Activated CD4-positive, CD25-positive, alpha-beta regulatory T cell treated with anti-CD3 and anti-CD28 coated beads, Interleukin-2, amount 50 U/mL, for 16 hours (primary cell): Measurements from ENCODE around the gene CCL21.
"Not testable (repeated sequence)": the region's sequence is repeated elsewhere in the genome, so short reads cannot be mapped to it uniquely, and the experiment has no call there.

Experiments
- DNase-seq: peaks from one replicate; pipeline ENCODE4 v3.0.0-alpha.2; 2020; ENCODE audit warnings: low read depth, low spot score

The CCL21 gene

GRCh38 chr9:34710023-34710422 is at the start of gene CCL21:
TSS of gene CCL21 (minus strand) at chr9:34710136. CDS start at chr9:34710066, 70 bp downstream.
- no peak for DNase-seq

- DNase-seq = no peak
Measured at GRCh38 chr9:34759432-34760134, 49.6 kb upstream of the CCL21 start.

DNA sequence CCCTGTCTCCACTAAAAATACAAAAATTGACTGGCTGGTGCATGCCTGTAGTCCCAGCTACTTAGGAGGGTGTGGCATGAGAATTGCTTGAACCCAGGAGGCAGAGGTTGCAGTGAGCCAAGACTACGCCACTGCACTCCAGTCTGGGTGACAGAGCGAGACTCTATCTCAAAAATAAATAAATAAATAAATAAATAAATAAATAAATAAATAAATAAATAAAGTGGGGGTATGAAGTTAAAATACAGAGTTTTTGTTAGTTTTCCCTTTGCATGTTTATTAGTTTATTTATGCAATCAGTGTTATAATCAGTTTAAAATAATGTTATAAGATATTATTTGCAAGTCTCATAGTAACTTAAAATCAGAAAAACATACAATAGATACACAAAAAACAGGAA is 40.4 kb upstream of the CCL21 start:
- not testable (repeated sequence) for DNase-seq

DNA sequence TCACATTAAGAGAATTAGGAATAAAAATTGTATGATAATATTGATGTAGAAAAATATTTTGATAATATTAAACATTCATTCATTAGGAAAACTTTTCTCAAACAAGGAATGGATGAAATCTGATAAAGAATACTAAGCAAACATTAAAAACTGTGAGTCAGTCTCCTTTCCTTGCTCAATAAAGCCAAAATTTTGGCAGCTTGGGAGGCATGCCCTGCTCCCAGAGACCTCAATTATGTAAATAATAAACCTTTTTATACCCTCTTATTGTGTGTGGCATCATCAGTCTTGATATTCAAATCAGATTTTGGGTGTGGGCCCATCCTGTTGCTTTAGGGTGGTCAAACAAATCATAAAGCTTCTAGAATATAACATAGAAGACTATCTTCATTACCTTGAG is 36.6 kb upstream of the CCL21 start:
- DNase-seq = no peak

GRCh38 chr9:34744295-34745221 is 34.6 kb upstream of the CCL21 start:
- no peak for DNase-seq

- DNase-seq = no peak
Measured at GRCh38 chr9:34742710-34743109, 32.8 kb upstream of the CCL21 start.

DNA sequence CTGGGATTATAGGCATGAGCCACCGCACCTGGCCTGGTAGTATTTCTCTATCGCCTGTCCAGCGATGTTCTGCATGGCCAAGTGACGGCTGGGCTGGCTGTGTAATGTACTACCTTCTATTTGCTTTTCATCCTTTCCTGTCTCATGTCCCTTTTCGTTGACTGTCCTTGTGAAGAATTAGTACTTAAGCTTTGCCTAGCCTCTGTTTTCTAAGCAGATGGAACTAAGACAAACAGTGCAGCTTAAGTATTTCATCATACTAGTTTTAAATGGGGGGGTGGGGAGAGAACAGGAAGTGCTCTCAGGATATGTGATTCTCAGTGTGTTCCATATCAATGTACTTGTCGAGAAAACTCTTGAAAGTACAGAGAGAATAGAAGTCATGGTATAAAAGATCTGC is 31.7 kb upstream of the CCL21 start:
- DNase-seq = no peak

- not testable (repeated sequence) for DNase-seq
Measured at GRCh38 chr9:34740176-34740575, 30.2 kb upstream of the CCL21 start.

DNA sequence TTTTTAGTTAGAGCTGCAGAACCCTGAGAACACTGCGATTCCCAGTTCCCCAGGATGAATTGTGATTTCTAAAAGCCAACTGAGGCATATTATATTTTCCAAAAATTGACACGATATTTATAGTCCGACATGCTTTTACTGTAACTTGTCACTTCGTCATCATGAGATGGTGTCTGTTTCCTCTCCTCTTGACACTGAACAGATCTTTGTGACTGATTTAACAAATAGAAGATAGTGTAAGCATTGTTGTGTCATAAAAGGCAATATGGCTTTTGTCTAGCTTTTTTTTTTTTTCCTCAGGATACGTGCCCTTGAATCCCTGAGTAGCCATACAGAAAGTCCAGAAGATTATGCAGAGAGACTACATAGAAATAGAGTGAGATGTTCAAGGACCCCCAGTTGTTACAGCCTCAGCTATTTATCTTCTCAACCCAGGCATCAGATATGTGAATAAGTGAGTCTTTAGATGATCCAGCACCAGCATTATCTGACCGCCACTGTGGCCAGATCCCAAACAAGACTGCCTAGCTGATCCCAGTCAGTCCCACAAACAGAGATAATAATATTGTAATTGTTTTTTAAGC is 27.8 kb upstream of the CCL21 start:
- DNase-seq = no peak

GRCh38 chr9:34734720-34735119 is 24.8 kb upstream of the CCL21 start:
- no peak for DNase-seq

- no peak for DNase-seq
Measured at GRCh38 chr9:34732886-34733285, 22.9 kb upstream of the CCL21 start.

- DNase-seq = no peak
Measured at GRCh38 chr9:34732478-34732877, 22.5 kb upstream of the CCL21 start.

GRCh38 chr9:34723141-34723540 is 13.2 kb upstream of the CCL21 start:
- DNase-seq = no peak

- not testable (repeated sequence) for DNase-seq
Measured at GRCh38 chr9:34719769-34720025, 9.8 kb upstream of the CCL21 start.

GRCh38 chr9:34719021-34719768 is 9.3 kb upstream of the CCL21 start:
- no peak for DNase-seq

DNA sequence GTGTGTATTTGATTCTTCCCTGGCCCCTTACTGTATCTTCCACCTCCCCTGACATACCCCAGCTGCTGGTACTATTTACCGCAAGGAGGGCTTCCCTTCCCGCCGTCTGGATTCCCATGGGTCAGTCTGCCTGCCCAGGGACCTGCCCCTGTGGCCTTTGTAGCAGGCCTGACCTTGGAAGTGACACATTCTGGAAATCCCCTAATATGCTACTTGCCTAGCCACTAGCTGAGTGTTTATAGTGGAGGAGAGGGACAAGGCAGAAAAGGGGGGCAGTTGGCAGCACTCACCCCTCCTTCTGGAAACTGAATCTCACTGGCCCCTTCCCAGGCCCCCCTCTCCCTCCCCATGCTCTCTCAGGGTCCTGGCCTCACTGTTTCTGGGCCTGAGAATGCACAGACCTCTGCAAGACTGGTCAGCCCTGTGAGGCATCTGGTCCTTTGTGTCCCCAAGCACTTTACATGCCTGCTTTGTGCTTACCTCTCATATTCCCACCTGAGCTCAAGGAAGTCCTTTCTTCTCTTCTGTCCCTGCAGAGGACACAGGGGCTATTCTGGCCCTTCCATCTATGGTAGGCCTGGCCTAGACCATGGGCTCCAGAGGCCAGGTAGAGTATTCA is 8.2 kb upstream of the CCL21 start:
- no peak for DNase-seq

- no peak for DNase-seq
Measured at GRCh38 chr9:34716711-34717110, 6.8 kb upstream of the CCL21 start.

GRCh38 chr9:34715639-34716215 is 5.8 kb upstream of the CCL21 start:
- no peak for DNase-seq

DNA sequence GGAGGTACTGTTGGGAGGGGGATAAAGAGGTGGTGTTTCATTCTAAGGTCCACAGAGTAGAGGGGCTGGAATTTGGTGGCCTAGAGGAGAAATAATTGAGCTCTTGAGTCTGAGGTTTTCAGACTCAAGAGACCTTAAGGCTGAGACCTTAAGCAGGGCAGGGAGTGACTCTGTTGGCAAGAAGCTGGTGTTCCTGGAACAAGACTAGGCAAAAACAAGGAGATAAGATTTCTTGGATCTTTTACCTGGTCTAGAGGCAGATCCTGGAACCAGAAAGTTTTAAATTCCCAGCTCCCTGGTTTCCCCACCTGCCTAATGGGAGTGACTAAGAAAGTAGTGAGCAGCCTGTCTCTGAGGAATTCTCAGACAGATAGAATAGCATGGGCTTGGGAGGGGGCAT is 4.1 kb upstream of the CCL21 start:
- no peak for DNase-seq

- DNase-seq = no peak
Measured at GRCh38 chr9:34712140-34712539, 2.2 kb upstream of the CCL21 start.
